Naive B cell (primary cell): ENCODE measurements around the gene NPB. TPM values are rescaled to one million over a fixed set of nuclear protein-coding genes. Genes with fewer than 3 reads are reported as not detected.

Experiments used
- ATAC-seq, 2 donors: fragments of 150-1000 bp; cut with Tn5 transposase; 2 replicates each; pipeline ENCODE4 v1.10.0; 2021; ENCODE audit warnings: low read depth in 2 of 2, mild to moderate bottlenecking in 2 of 2, moderate library complexity in 2 of 2
- DNase-seq: peaks from one replicate; pipeline ENCODE4 v3.0.0; 2022
- H3K27ac Mint-ChIP-seq, 6 donors: one replicate each; pipeline ENCODE4 v1.8.0; 2020 to 2022; ENCODE audit warnings: mild to moderate bottlenecking in 6 of 6, mixed read lengths in 6 of 6, moderate library complexity in 5 of 6, inconsistent platforms in 2 of 6
- H3K27me3 Mint-ChIP-seq, 3 donors: one replicate each; pipeline ENCODE4 v1.8.0; 2021 to 2022; ENCODE audit warnings: mixed read lengths in 3 of 3, mild to moderate bottlenecking in 1 of 3
- H3K36me3 Mint-ChIP-seq, 2 donors: one replicate each; pipeline ENCODE4 v1.8.0; 2020 to 2022; ENCODE audit warnings: mixed read lengths in 2 of 2, inconsistent platforms in 1 of 2, mild to moderate bottlenecking in 1 of 2
- H3K4me1 Mint-ChIP-seq, 3 donors: one replicate each; pipeline ENCODE4 v1.8.0; 2020 to 2022; ENCODE audit warnings: mixed read lengths in 3 of 3, inconsistent platforms in 1 of 3, mild to moderate bottlenecking in 1 of 3, moderate library complexity in 1 of 3
- H3K4me3 Mint-ChIP-seq, 8 donors: one replicate each; pipeline ENCODE4 v1.8.0; 2020 to 2022; ENCODE audit warnings: mild to moderate bottlenecking in 8 of 8, mixed read lengths in 8 of 8, moderate library complexity in 8 of 8, inconsistent platforms in 2 of 8
- H3K9me3 Mint-ChIP-seq, 7 donors: one replicate each; pipeline ENCODE4 v1.8.0; 2020 to 2022; ENCODE audit warnings: mixed read lengths in 7 of 7, mild to moderate bottlenecking in 5 of 7, inconsistent platforms in 2 of 7, moderate library complexity in 1 of 7
- polyA plus RNA-seq, 6 donors: library from polyadenylated mRNA; unstranded; fragments of 300-500 nt; fragmentation: Illumina TruSeq; gene quantifications; one replicate each; pipeline ENCODE4 v1.2.3, GENCODE V29; 2021; ENCODE audit warnings: low read depth in 6 of 6

Gene NPB
- polyA plus RNA-seq, 6 donors from 2014 or later = 0.24 TPM; not detected in 5

- Mint-ChIP-seq H3K36me3 (peaks cover 9 to 11% of the 10 kb centered on the region in 2 donors), H3K27me3 (peaks cover 7 to 13% (median 12%) of the 10 kb centered on the region in 3 donors), H3K4me1 (peaks cover 6 to 14% (median 8%) of the 10 kb centered on the region in 3 donors), H3K4me3 (no peak overlapping the region), H3K27ac (no peak overlapping the region), H3K9me3 (no peaks in the 10 kb centered on the region)
- ATAC-seq (no peak), DNase-seq (no peak)
Measured at GRCh38 chr17:81898029-81898866, 3.8 kb upstream of the NPB start.

- Mint-ChIP-seq H3K36me3 (peaks cover 9 to 11% of the 10 kb centered on the region in 2 donors), H3K4me1 (peaks cover 6 to 8% (median 8%) of the 10 kb centered on the region in 3 donors)
- DNase-seq = no peak
Measured at GRCh38 chr17:81898885-81899284, 3.2 kb upstream of the NPB start.

DNA sequence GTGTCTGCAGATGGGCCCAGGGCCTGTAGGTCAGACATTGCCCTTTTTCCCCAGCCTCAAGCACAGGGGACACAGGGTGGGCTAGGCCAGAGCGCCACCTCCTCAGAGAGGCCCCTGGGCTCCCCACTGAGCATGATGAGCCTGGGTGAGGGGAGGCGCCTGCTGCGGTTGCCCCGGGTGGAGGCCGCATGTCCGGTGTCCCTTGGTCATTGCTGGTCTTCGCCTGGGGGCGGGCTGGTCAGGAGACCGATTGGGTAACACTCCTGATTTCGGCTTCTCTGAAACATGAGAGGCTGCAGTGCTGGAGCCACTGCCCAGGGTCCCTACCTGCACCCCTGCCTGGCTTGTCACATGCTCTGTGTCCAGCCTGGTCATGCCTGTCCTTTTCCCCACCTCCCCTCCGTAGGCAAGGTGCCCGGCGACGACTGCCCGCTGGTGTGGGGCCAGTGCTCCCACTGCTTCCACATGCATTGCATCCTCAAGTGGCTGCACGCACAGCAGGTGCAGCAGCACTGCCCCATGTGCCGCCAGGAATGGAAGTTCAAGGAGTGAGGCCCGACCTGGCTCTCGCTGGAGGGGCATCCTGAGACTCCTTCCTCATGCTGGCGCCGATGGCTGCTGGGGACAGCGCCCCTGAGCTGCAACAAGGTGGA, 2.4 kb upstream of the NPB start:
- no peaks in the 10 kb centered on the region for H3K9me3 Mint-ChIP-seq
- ATAC-seq (no peak), DNase-seq (no peak)
- H3K4me3 Mint-ChIP-seq = peak overlapping the region in 1 of 8 donors; percentile 19
- peaks cover 9 to 11% of the 10 kb centered on the region in 2 donors for H3K36me3 Mint-ChIP-seq
- H3K27ac Mint-ChIP-seq = no peak overlapping the region
- peaks cover 7 to 13% (median 12%) of the 10 kb centered on the region in 3 donors for H3K27me3 Mint-ChIP-seq
- H3K4me1 Mint-ChIP-seq = peaks cover 6 to 8% (median 8%) of the 10 kb centered on the region in 3 donors

More at GRCh38 chr17:81898885-81899284, 3.2 kb upstream of the NPB start:
- no peak for ATAC-seq
- Mint-ChIP-seq H3K27me3 (peaks cover 7 to 13% (median 12%) of the 10 kb centered on the region in 3 donors), H3K9me3 (no peaks in the 10 kb centered on the region), H3K27ac (no peak overlapping the region), H3K4me3 (no peak overlapping the region)

- Mint-ChIP-seq H3K27ac (no peak overlapping the region), H3K4me3 (peak overlapping the region in 3 of 8 donors; percentile 20 to 30 (median 27)), H3K4me1 (peaks cover 6 to 8% (median 8%) of the 10 kb centered on the region in 3 donors), H3K36me3 (peaks cover 9 to 11% of the 10 kb centered on the region in 2 donors), H3K9me3 (no peaks in the 10 kb centered on the region), H3K27me3 (peaks cover 7 to 13% (median 12%) of the 10 kb centered on the region in 3 donors)
- no peak for DNase-seq
- no peak for ATAC-seq
Measured at GRCh38 chr17:81900181-81900820, 1.7 kb upstream of the NPB start.

GRCh38 chr17:81901167-81902022, 643 bp upstream of the NPB start:
- Mint-ChIP-seq H3K27ac (no peak overlapping the region), H3K4me3 (peak overlapping the region; percentile 20 to 82 (median 28)), H3K36me3 (peaks cover 9 to 11% of the 10 kb centered on the region in 2 donors), H3K4me1 (peaks cover 6 to 8% (median 8%) of the 10 kb centered on the region in 3 donors), H3K27me3 (peaks cover 7 to 13% (median 12%) of the 10 kb centered on the region in 3 donors), H3K9me3 (no peaks in the 10 kb centered on the region)
- ATAC-seq = no peak
- DNase-seq = no peak

GRCh38 chr17:81902653-81903414, 796 bp downstream of the NPB start:
- DNase-seq (no peak), ATAC-seq (peak; percentile 43 to 52)
- Mint-ChIP-seq H3K4me3 (peak overlapping the region in 2 of 8 donors; percentile 21 to 53), H3K36me3 (peaks cover 9 to 11% of the 10 kb centered on the region in 2 donors), H3K27me3 (peaks cover 7 to 13% (median 12%) of the 10 kb centered on the region in 3 donors), H3K27ac (no peak overlapping the region), H3K9me3 (no peaks in the 10 kb centered on the region), H3K4me1 (peaks cover 6 to 8% (median 8%) of the 10 kb centered on the region in 3 donors)

GRCh38 chr17:81903415-81903831, 1.4 kb downstream of the NPB start:
- peak overlapping the region in 1 of 6 donors; percentile 47 for H3K27ac Mint-ChIP-seq
- ATAC-seq = no peak
- peaks cover 9 to 11% of the 10 kb centered on the region in 2 donors for H3K36me3 Mint-ChIP-seq
- DNase-seq = no peak
- no peaks in the 10 kb centered on the region for H3K9me3 Mint-ChIP-seq
- H3K27me3 Mint-ChIP-seq = peaks cover 7 to 13% (median 12%) of the 10 kb centered on the region in 3 donors
- H3K4me1 Mint-ChIP-seq = peaks cover 6 to 8% (median 8%) of the 10 kb centered on the region in 3 donors
- peak overlapping the region in 2 of 8 donors; percentile 41 to 61 for H3K4me3 Mint-ChIP-seq

DNA sequence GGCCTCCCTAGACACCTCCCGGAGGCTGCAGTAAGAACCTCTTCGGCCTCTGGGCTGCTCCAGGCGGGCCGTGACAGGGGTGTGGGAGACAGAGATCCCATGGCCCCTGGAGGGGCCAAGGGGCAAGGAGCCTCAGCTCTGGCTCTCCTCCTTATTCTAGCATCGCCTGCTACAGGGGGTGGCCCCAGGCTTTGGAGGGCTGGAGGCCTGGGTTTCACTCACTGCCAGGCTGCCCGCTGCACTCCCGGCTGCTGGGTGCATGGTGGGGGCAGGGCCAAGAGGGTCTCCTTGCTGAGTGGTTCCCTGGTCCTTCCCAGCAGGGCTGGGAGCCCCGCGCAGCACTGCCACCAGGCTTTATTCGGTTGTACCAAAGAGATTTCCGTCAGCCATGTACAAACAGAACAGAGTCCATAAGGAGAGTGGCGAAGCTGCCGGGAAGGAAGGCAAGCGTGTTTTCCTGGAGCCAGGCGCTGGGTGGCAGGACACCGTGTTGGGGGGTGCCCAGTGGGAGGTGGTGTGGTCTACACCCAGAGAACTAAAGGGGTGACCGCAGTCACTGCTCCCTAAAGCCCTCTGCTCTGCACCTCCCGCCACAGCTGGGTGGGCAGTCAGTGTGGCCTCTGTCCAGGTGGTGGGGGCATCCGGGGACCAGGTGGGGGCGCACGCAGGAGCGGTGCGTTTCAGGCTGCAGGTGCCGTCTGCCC, 2.0 kb downstream of the NPB start:
- peaks cover 6 to 8% (median 8%) of the 10 kb centered on the region in 3 donors for H3K4me1 Mint-ChIP-seq
- H3K9me3 Mint-ChIP-seq = no peaks in the 10 kb centered on the region
- DNase-seq = no peak
- peaks cover 7 to 13% (median 12%) of the 10 kb centered on the region in 3 donors for H3K27me3 Mint-ChIP-seq
- peaks cover 9 to 11% of the 10 kb centered on the region in 2 donors for H3K36me3 Mint-ChIP-seq
- peak overlapping the region in 1 of 8 donors; percentile 41 for H3K4me3 Mint-ChIP-seq
- peak overlapping the region in 1 of 6 donors; percentile 47 for H3K27ac Mint-ChIP-seq
- ATAC-seq = no peak

DNA sequence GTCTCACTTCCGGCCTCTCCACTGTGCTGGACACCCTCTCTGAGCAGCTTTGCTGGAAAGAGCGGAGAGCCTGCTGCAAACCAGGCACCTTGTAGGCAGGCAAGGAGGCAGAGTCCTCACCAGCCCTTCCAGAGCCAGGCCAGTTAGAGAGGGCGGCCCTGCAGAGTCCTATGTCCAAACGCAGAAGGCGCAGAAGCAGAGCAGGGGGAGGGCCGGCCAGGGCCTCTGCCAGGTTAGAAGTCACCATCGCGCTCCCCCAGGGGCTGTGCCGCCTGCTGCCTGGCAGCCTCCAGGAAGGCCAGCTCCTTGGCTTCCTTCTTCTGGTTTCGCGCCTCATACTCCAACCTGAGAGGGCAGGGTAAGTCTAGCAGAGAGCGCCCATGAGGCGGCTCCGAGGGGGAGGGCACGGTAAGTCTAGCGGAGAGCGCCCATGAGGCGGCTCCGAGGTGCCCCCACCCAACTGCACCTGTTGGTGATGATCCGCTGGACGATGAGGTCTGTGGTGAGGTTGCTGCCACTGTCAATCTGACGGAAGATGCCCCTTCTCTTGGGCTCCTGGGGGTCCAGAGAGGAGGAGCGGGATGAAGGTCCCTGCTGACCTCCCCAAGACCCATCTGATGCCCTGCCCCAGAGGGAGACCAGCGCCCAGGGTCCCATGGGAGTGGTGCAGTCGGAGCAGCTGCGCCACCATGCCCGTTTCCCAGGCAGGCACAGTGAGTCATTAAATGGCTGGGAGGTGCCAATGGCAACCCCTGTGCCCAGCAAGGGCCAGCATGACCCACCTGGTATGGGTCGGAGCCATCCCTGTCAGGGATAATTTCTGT, 2.8 kb downstream of the NPB start:
- no peak for ATAC-seq
- no peak overlapping the region for H3K4me3 Mint-ChIP-seq
- H3K36me3 Mint-ChIP-seq = peaks cover 9 to 10% of the 10 kb centered on the region in 2 donors
- H3K27me3 Mint-ChIP-seq = peaks cover 7 to 13% (median 12%) of the 10 kb centered on the region in 3 donors
- no peak for DNase-seq
- H3K9me3 Mint-ChIP-seq = no peaks in the 10 kb centered on the region
- peaks cover 6 to 8% (median 8%) of the 10 kb centered on the region in 3 donors for H3K4me1 Mint-ChIP-seq
- no peak overlapping the region for H3K27ac Mint-ChIP-seq

GRCh38 chr17:81905424-81905875, 3.4 kb downstream of the NPB start:
- peaks cover 6 to 9% (median 8%) of the 10 kb centered on the region in 3 donors for H3K4me1 Mint-ChIP-seq
- no peak for ATAC-seq
- H3K36me3 Mint-ChIP-seq = peaks cover 5 to 9% of the 10 kb centered on the region in 2 donors
- H3K27me3 Mint-ChIP-seq = peaks cover 7 to 12% (median 12%) of the 10 kb centered on the region in 3 donors
- no peak for DNase-seq
- H3K27ac Mint-ChIP-seq = no peak overlapping the region
- no peak overlapping the region for H3K4me3 Mint-ChIP-seq
- H3K9me3 Mint-ChIP-seq = no peaks in the 10 kb centered on the region

GRCh38 chr17:81905993-81906392, 4.0 kb downstream of the NPB start:
- no peak for ATAC-seq
- Mint-ChIP-seq H3K36me3 (peaks cover under 1 to 3% of the 10 kb centered on the region in 2 donors), H3K27me3 (peaks cover 4 to 7% (median 6%) of the 10 kb centered on the region in 3 donors), H3K27ac (no peak overlapping the region), H3K4me3 (no peak overlapping the region), H3K9me3 (no peaks in the 10 kb centered on the region), H3K4me1 (peaks cover 4 to 7% (median 4%) of the 10 kb centered on the region in 3 donors)
- DNase-seq = no peak
